GM21423 (cell line): ENCODE results near the gene IGSF8.
A peak's percentile ranks its signal among the peaks of the same experiment; 100 is the strongest.

Experiments used
- ATAC-seq: cut with Tn5 transposase; IDR thresholded peaks from one replicate; pipeline ENCODE4 v1.9.1; 2021; ENCODE audit warnings: mild to moderate bottlenecking, moderate library complexity; ENCODE audit not compliant: unreplicated experiment

Gene IGSF8

DNA sequence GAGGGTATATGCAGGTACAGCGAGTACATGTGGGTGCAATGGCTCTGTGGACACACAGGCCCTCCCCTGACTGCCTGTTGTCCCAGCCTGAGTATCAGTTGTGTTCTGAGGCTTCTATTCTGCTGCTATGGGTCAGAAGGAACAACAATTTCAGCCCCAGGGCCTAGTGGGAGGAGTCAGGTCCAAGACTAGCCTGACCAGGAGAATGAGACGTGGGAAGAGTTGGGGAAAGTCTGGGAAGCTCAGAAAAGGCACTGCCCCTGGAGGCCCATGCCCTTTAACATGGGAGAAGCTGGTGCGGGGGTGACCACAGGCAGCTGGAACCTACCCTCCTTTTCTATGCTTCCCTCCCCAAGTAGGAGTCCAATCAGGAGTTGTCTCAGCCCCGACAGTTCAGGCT lies 7.7 kb downstream of the IGSF8 start:
- no peak for ATAC-seq

DNA sequence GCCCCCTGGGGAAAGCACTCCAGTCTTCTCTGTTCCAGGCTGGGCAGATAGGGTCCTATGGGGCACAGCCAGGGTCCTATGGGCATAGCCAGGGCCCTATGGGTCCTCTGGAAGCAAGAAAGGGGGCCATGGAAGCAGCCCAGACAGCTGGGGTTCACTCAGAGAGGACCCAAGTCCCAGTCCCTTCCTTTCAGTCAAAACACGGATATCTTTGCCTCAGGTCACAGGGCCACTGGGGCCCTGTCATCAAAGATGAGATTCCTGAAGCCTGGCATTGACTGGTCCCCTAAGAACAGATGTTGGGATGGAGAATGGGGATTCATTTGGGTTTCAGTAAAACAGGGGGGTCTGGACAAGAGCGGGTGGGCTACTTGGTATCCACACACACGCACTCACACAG lies 8.5 kb downstream of the IGSF8 start:
- no peak for ATAC-seq

- no peak for ATAC-seq
Measured at GRCh38 chr1:160087118-160087662, 11.2 kb downstream of the IGSF8 start.

GRCh38 chr1:160086456-160086892 lies 11.9 kb downstream of the IGSF8 start:
- no peak for ATAC-seq

DNA sequence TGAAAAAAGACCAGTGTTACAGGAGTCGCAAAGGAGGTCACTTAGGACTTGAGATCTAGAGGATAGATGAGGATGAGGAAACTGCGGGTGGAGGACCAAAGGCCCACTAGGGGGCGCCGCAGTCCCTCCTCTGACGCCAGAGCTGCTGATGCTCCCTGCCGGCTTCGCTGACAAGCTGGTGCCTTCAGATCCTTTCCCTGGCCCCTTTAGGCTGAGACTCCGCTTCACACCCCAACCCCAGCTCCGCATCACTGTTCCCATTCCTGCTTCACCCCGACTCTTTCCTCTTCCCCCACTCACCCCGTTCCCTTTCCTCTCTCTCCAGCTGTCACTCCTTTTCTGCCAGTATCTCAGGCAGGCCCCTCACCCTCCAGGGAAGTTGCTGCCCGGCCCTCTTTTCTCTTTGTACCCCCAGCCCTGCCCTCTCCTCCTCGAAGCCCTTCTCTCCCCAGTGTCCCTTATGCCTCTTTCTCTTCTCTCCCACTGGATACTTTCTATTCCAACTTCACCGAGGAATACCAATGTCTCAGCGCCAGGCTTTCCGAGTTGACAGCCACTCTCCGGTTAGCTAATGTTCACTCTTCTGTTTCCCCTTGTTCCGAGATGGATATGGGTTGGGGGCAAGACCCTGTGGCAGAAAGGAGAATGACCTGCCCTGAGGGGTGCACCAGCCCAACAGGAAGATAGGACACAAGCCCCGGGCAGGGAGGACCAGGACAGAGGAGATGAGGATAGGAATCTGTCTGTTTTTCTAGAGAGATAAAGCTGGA lies 12.5 kb downstream of the IGSF8 start:
- no peak for ATAC-seq

DNA sequence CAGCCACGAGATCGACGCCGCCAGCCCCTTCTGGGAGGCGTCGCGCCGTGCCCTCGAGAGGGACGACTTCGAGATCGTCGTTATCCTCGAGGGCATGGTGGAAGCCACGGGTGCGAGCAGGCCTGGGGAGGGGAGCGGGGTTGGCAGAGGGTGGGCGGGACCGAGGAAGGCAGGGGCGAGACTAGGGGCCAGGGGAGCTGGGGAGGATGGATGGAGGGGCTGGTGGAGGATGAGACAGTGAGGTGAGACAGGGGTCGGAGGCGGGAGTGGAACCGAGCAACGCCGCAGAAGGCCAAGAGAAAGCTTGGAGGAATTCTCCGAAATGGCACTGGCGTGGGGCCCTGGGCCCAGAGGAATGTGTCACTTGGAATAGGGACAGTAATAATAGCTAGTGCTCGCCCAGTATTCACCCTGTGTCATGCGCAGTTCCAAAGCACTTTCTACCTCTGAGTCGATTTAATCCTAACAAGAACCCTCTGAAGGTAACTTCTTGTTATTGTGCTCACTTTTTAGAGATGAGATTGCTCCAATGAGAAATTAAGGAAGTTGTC lies 13.6 kb downstream of the IGSF8 start:
- no peak for ATAC-seq

GRCh38 chr1:160083968-160084770 lies 14.2 kb downstream of the IGSF8 start:
- no peak for ATAC-seq

- no peak for ATAC-seq
Measured at GRCh38 chr1:160082926-160083325, 15.5 kb downstream of the IGSF8 start.

GRCh38 chr1:160082487-160082886 lies 15.9 kb downstream of the IGSF8 start:
- no peak for ATAC-seq

DNA sequence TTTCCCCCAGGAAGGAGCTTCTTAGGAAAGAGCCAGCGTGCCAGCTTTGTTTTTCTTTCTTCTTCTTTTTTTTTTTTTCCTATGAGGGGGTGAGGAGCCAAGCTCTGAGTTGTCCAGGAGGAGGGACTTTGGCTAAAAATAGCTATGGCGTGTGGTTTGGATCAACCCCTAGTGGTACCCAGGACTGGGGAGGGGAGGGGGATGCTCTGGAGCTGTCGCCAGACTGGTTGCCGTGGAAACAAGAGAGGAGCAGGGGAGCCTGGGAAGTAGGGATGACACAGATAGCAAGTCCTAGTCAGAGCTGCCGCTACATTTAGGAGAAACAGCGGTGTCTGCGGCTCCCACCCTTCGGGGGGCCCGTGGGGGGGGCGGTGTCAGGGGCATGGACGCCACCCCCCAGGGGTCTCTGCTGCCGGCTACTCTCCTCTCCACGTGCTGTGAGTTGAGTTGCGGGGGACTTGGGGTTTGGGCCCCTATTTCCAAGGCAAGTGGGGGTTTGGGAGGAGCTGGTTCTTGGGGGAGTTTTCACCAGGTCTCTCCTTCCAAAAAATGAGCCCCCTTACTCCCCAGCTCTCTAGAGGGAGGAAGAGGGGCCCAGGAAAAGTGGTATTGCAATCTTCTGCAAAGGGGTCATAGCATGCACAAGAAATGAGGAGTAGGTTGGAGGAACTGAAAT lies 17.0 kb downstream of the IGSF8 start, which contains the start of gene KCNJ9:
KCNJ9 (plus strand) TSS at position 278 of the 676 bp plus-strand sequence. CDS start 2,493 bp downstream, outside the sequence.
- no peak for ATAC-seq

DNA sequence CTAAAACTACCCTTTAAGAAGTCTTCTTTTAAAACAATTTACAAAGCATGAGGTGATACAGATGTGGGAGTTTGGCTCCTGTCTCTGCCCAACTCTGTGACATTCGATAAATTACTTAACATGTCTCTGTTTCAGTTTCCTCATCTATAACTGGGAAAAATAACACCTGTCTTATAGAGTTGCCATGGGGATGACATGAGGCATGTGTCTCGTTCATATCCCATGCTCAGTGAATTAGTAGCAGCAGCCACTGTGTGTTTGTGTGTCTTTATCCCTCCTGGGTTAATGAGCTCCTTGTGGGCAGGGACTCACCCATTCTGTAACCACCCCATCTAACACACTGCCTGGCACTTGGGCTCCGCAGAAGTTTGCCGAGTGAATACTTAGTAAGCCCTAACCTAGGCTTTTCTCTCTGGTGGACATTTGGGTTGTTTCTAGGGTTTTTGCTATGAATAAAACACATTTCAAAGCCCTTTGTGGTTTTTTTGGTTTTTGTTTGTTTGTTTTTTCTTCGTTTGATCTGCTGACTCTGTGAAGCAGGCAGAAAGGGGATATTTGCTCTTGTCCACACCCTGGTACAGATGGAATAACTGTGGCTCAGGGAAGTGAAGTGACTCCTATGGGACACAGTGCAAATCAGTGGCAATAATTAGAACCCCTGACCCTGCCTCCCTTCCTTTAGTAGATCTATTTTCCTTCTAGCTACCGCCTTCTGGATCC lies 17.9 kb downstream of the IGSF8 start:
- ATAC-seq: no peak

GRCh38 chr1:160079448-160079847 lies 19.0 kb downstream of the IGSF8 start:
- ATAC-seq: no peak

DNA sequence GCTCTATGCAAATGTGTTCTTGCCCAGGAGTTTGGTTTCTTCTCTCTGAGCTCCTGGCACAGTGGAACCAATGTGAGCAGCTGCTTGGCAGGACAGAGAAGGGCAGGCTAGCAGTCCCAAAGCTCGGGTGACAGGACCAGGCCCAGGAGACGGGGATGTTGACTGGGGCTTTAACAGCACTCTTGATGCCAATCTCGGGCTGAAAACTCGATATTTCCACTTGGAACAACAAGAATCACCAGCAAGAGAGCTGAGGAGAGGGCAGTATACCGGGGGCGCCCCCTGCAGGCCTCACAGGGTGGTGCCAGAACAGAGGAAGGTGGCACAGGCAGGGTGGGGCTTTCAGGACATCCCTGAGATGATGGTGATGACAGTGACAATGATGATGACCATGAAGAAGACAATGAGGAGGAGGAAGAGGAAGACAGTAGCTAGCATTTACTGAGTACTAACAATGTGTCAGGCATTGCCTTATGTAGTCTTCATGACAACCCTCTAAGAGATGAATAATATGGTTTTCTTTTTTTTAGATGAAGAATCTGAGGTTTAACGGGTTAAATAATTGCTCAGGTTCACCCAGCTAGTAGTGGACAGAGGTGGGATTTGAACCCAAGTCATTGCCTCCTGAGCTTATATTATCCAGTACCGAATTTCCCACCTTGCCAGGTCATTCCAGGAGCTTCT lies 19.8 kb downstream of the IGSF8 start:
- peak; percentile 69 for ATAC-seq

DNA sequence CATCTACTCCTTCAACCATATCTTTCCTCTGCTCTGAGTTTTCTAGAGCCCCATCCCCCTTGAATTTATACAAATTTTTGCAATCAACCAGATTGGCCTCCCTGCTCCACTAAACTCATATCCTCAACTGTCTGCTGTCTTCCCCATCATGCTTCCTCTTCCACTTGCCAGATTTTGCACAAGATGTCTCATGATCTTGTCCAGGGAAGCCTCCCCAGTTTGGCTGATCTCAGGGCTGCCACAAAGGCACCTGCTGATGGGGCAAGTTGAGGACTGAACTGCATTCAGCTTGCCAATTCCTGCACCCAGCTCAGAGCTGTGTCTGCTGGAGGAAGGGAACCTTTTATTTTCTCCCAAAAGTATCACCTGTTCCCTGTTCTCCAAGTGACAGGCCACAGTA lies 20.9 kb downstream of the IGSF8 start:
- ATAC-seq: no peak

DNA sequence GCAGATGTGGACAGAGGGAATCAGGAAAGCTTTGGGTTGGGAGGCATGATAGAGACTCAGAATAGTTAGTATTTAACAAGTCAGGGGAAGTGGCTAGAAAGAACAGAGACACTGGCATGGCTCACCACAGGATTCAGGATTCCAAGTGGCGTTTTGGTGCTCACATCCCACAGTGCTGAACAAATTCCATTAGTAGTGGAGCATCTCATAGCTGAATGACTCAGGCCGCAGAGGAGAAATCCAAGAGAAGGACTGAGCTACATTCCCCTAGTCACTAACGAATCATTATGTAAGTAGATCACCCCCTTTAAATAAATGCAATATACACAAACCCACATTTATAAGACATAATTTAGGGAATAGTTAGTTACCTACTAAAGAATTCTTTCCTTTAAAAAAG lies 22.1 kb downstream of the IGSF8 start:
- no peak for ATAC-seq

DNA sequence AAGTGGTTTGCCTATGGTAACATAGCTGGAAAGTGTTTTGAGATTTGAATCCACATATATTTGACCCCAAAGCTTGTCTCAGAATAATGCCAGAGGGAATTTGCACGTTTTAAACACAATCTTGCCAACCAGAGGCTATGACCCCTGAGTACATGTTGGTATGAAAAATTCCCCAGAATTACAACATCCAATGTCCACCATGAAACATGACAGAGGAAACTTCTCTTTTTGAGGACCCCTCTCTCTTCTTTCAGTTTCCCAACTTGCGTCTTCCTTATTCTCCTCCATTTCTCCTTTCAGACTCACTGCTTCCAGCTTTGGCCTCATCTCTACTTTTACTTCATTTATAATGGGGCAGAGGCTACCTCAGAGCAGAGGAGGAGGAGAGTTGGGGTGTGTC lies 22.6 kb downstream of the IGSF8 start:
- no peak for ATAC-seq

GRCh38 chr1:160074865-160075264 lies 23.6 kb downstream of the IGSF8 start:
- ATAC-seq: no peak

GRCh38 chr1:160071289-160071688 lies 27.1 kb downstream of the IGSF8 start:
- no peak for ATAC-seq

DNA sequence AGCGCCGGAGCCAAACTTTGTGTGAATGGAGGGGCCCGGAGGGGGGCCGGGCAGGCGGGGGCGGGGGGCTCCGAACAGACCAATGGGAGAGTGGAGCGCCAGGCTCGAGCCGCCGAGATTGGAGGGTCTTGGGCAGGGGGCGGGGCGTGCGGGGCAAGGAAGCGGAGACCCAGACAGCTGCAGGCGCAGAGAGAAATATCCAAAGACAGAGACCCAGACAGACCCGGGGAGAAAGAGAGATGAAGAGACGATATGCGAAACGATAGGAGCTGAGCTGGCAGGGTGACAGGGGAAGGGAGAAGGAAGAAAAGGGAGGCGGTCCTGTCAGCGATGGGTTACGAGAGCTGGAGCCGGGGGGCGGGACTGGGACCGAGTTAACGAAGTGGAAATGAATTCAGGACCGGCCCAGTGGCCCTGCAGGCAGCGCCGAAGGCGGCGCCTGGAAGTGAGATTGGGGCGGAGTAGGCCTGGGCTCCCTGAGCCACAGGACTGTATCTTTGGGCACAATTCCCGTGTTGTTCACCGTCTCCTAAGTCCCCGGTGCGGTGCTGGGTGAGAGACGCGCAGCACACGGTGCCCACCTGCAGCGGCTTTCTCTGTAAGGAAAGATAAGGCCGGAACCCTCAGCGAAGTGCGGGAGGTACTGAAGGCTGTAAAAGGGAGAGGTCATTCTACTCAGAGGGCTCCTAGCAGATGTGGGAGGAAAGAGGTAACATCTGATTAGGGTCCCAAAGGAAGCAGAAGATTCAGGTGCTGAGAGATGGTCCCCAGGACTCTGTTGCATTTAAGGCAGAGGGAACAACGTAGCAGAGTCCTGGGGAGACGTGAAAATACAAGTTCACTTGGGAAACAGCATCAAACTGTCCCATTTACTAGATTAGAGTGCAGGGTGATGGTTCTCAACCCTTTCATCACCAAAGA lies 27.9 kb downstream of the IGSF8 start:
- ATAC-seq: no peak
